ENCODE results near the gene FOXL1. TPM values are rescaled to one million over a fixed set of nuclear protein-coding genes. Genes with fewer than 3 reads are reported as not detected.

FOXL1 gene
- polyA plus RNA-seq, 1 experiment: 41.1 TPM

DNA sequence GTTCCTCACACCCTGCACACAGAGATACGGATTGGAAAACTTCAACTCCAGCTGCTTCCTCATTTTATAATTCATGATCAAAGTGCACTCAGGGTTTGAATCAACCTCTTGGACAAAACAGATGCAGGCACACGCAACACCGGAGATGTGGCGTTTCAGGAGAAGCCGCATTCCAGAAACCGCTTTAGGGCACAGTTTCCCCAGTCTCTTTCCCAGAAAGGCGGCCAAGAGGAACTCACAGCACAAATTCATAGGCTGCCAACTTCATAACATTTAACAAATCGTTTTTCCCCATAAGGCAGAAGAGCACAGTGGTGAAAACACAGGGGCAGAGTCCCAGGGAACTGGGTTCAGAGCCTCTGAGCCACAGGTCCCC is 31.7 kb upstream of the FOXL1 start:
- no peak overlapping the region for H3K27ac ChIP-seq (ENCODE audit: low read depth, low read length)
- ChIA-PET CTCF (no interaction called here), POLR2A (no interaction called here)
- DNase-seq (ENCODE audit: low read depth, low spot score): no peak
- no peaks in the 10 kb centered on the region for H3K9me3 ChIP-seq (ENCODE audit: control insufficient read depth, insufficient read depth, low read length)
- TF ChIP-seq, protein P1, sequence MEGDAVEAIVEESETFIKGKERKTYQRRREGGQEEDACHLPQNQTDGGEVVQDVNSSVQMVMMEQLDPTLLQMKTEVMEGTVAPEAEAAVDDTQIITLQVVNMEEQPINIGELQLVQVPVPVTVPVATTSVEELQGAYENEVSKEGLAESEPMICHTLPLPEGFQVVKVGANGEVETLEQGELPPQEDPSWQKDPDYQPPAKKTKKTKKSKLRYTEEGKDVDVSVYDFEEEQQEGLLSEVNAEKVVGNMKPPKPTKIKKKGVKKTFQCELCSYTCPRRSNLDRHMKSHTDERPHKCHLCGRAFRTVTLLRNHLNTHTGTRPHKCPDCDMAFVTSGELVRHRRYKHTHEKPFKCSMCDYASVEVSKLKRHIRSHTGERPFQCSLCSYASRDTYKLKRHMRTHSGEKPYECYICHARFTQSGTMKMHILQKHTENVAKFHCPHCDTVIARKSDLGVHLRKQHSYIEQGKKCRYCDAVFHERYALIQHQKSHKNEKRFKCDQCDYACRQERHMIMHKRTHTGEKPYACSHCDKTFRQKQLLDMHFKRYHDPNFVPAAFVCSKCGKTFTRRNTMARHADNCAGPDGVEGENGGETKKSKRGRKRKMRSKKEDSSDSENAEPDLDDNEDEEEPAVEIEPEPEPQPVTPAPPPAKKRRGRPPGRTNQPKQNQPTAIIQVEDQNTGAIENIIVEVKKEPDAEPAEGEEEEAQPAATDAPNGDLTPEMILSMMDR (IDR thresholded peaks at IDR 0.05; ENCODE audit: low read depth, low read length): no peak
- H3K4me3 ChIP-seq (ENCODE audit: low read depth, low read length): no peak overlapping the region
- no peaks in the 10 kb centered on the region for H3K27me3 ChIP-seq (ENCODE audit: control insufficient read depth, insufficient read depth, low read length)

DNA sequence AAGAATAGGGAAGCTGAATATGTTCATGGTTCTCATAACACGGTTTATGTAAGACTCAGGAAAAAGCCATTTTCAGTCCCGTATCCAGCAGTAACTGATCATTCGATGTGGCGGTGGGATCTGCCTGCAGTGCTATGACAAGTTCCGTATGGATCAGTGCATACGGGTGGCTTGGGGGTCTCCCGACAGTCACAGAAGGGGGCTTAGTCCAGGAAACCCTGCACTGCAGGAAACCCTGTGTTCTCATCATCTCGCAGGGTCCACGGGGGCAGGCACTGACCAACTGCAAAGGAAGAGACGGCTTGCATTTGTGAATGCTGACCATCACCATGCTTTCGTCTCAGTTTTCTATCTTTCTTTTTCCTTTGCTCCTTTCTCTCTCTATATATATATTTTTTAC is 31.1 kb upstream of the FOXL1 start:
- TF ChIP-seq, protein P1 (IDR thresholded peaks at IDR 0.05; ENCODE audit: low read depth, low read length): no peak
- Histone ChIP-seq H3K27me3 (ENCODE audit: control insufficient read depth, insufficient read depth, low read length) (no peaks in the 10 kb centered on the region), H3K9me3 (ENCODE audit: control insufficient read depth, insufficient read depth, low read length) (no peaks in the 10 kb centered on the region), H3K4me3 (ENCODE audit: low read depth, low read length) (no peak overlapping the region), H3K27ac (ENCODE audit: low read depth, low read length) (no peak overlapping the region)
- CTCF ChIA-PET: no interaction called here
- POLR2A ChIA-PET: no interaction called here
- no peak for DNase-seq (ENCODE audit: low read depth, low spot score)

DNA sequence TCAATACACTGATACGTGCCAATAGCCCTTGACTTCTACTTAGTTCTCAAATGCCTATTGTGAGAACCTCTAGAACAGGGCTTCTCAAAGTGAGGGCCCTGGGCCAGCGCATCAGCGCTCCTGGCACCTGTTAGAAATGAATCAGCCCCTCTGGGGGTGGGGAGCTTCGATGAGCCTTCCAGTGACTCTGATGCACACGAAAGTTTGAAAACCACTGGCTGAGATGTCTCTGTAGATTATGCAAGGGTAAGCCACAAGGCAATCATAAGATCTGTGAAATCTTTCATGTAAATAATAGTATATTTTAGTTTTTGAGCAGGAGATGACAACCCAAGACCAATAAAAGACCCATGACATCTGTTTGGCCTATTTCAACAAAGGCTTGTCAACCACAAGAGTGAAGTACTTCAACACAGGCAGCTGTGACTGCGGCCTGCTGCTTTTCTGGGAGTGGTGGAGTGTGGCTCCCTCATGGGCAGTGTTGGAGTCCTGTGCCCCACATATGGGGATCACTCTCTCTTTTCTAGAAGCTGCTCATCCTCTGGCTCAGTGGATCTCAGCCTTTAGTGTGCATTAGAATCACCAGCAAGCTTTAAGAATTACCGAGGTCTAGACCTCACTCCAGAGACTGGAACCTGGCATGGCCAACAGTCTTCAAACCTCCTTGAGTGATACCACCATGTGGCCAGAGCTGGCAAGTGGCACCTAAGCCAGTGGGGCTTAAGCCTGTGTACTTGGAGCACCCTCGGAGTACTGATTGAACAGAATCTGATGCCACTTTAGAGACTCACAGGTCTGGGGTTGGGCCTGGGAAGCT is 29.1 kb upstream of the FOXL1 start:
- DNase-seq (ENCODE audit: low read depth, low spot score): no peak
- Histone ChIP-seq H3K27ac (ENCODE audit: low read depth, low read length) (no peak overlapping the region), H3K27me3 (ENCODE audit: control insufficient read depth, insufficient read depth, low read length) (no peaks in the 10 kb centered on the region), H3K4me3 (ENCODE audit: low read depth, low read length) (no peak overlapping the region), H3K9me3 (ENCODE audit: control insufficient read depth, insufficient read depth, low read length) (no peaks in the 10 kb centered on the region; the same call in 1 of the 2 replicates)
- ChIA-PET POLR2A (no interaction called here), CTCF (no interaction called here)
- TF ChIP-seq, protein P1 (IDR thresholded peaks at IDR 0.05; ENCODE audit: low read depth, low read length): no peak

DNA sequence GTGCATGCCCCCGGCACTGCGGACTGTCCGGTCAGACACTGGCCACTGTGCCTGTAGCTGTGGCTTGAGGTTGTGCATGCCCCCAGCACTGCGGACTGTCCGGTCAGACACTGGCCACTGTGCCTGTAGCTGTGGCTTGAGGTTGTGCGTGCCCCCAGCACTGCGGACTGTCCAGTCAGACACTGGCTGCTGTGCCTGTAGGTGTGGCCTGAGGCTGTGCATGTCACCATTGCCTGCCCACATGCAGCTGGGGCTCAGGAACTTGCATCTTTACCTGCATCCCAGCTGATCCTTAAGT is 28.5 kb upstream of the FOXL1 start:
- POLR2A ChIA-PET: no interaction called here
- TF ChIP-seq, protein P1 (IDR thresholded peaks at IDR 0.05; ENCODE audit: low read depth, low read length): no peak
- no peak for DNase-seq (ENCODE audit: low read depth, low spot score)
- Histone ChIP-seq H3K4me3 (ENCODE audit: low read depth, low read length) (no peak overlapping the region), H3K27ac (ENCODE audit: low read depth, low read length) (no peak overlapping the region), H3K27me3 (ENCODE audit: control insufficient read depth, insufficient read depth, low read length) (no peaks in the 10 kb centered on the region), H3K9me3 (ENCODE audit: control insufficient read depth, insufficient read depth, low read length) (no peaks in the 10 kb centered on the region; the same call in 1 of the 2 replicates)
- CTCF ChIA-PET: no interaction called here

DNA sequence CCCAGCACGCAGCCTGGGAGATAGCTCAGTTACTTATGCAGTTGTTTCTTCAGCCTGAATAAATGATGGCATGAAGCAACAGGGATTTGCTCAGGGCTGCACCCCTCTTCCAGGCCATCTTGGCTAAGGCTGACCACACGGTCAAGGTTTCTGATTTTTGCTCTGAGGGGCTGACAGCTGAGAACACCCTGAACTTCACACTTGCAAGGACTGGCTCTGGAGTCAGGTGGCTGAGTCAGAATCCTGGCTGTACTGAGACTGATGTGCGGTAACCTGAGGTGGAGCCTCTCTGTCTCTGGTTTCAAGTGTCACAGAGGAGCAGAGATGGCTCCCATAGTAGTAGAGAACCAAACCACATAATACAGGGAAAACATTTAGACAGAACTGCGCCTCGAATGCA is 28.1 kb upstream of the FOXL1 start:
- H3K27ac ChIP-seq (ENCODE audit: low read depth, low read length): no peak overlapping the region
- no peaks in the 10 kb centered on the region for H3K27me3 ChIP-seq (ENCODE audit: control insufficient read depth, insufficient read depth, low read length)
- ChIA-PET CTCF (no interaction called here), POLR2A (no interaction called here)
- no peak overlapping the region for H3K4me3 ChIP-seq (ENCODE audit: low read depth, low read length)
- no peaks in the 10 kb centered on the region; the same call in 1 of the 2 replicates for H3K9me3 ChIP-seq (ENCODE audit: control insufficient read depth, insufficient read depth, low read length)
- TF ChIP-seq, protein P1 (IDR thresholded peaks at IDR 0.05; ENCODE audit: low read depth, low read length): no peak
- DNase-seq (ENCODE audit: low read depth, low spot score): no peak
